Activated naive CD4-positive, alpha-beta T cell treated with anti-CD3 and anti-CD28 coated beads for 36 hours (primary cell): Measurements from ENCODE around the gene LUZP4. TPM values are rescaled to one million over a fixed set of nuclear protein-coding genes. Genes with fewer than 3 reads are reported as not detected.
"Not testable (repeated sequence)": the region's sequence is repeated elsewhere in the genome, so short reads cannot be mapped to it uniquely, and the experiment has no call there.

ENCODE experiments used
- CTCF ChIA-PET: fragments of 350-600 bp; sonication (Branson Sonifier 250); formaldehyde crosslinking; loops from one replicate; lab custom pipeline; 2021; ENCODE audit warnings: antibody characterized with exemption; lab: Charles Lee
- DNase-seq: peaks from one replicate; pipeline ENCODE4 v3.0.0-alpha.2; 2020
- H3K27ac Mint-ChIP-seq: one replicate; pipeline ENCODE4 v1.8.0; 2021; ENCODE audit warnings: mild to moderate bottlenecking, mixed read lengths
- H3K27me3 Mint-ChIP-seq: one replicate; pipeline ENCODE4 v1.8.0; 2021; ENCODE audit warnings: low read depth, mixed read lengths
- H3K36me3 Mint-ChIP-seq: one replicate; pipeline ENCODE4 v1.8.0; 2021; ENCODE audit warnings: low read depth, mixed read lengths
- H3K4me1 Mint-ChIP-seq: one replicate; pipeline ENCODE4 v1.8.0; 2021; ENCODE audit warnings: low read depth, mixed read lengths
- H3K4me3 Mint-ChIP-seq: one replicate; pipeline ENCODE4 v1.8.0; 2021; ENCODE audit warnings: mild to moderate bottlenecking, moderate library complexity, mixed read lengths
- H3K9me3 Mint-ChIP-seq: one replicate; pipeline ENCODE4 v1.8.0; 2021; ENCODE audit warnings: mixed read lengths
- intact Hi-C: fragments of 100-400 bp; cut with micrococcal nuclease; formaldehyde crosslinking; loops from one replicate; pipeline ENCODE4 v1.15.1; 2023
- total RNA-seq, 2 experiments: library from RNA; stranded (reverse); gene quantifications; one replicate each; pipeline ENCODE4 v1.2.3, GENCODE V29; 2021

Gene LUZP4
- total RNA-seq, 2 experiments from 2014 or later: not detected

DNA sequence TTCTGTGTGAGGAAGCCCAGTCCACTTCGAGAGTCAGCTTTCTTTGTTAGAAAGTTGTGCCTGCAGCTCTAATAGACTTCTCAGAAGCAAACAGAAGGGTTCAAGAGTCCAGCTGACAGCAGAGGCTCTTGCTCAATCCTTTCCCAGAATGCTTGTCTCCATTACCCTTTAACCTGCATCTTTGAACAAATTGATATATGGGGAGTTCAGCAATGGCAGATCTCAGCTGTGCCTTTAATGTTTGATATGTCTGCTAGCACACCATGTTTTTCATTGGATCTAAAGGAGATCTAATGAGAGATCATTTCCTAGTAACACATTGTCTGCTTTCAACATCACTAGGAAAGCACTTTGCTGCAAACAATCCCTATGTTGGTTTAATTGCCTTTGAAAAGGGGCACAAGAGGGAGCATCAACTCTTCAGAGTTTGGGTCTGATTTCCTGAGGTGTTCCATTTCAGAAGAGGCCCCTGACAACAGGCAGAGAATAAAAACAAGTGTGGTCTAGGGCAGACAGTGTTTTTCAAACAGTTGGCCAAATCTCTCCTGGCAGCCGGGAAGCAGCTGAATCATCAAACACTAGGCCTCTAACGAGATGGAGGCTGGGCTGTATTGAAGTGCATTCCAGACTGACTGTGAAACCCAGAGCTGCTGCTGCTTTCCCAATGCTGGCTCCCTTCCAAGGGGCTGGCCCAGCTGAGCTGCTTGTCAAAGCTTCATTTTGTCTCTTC is 55.5 kb downstream of the LUZP4 start:
- no peak for DNase-seq
- intact Hi-C loops: no loop called here
- Mint-ChIP-seq H3K36me3 (no peaks in the 10 kb centered on the region), H3K9me3 (no peaks in the 10 kb centered on the region), H3K4me1 (no peaks in the 10 kb centered on the region), H3K27ac (no peak overlapping the region), H3K27me3 (no peaks in the 10 kb centered on the region), H3K4me3 (no peak overlapping the region)
- CTCF ChIA-PET: no interaction called here

DNA sequence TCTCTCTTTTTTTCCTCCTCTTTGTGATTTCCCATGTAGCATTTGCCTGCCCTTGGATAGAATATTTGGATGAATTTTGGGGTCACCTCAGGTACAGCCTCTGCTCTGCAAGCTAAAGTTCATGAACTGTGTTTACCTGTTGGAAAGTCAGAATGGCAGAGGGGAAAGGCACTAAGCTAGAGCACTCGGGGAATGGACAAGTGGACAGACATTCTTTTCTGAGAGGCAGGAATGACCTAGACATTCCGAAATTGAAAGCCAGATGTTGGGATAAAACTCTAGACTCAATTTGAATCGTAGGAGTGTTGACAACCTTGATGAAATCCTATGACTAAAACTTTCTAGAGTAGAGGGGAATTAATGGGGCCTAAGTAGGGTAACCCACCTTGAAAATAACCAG is 56.1 kb downstream of the LUZP4 start:
- Mint-ChIP-seq H3K4me1 (no peaks in the 10 kb centered on the region), H3K36me3 (no peaks in the 10 kb centered on the region), H3K4me3 (no peak overlapping the region), H3K27ac (no peak overlapping the region), H3K27me3 (no peaks in the 10 kb centered on the region), H3K9me3 (no peaks in the 10 kb centered on the region)
- intact Hi-C loops: no loop called here
- no peak for DNase-seq
- CTCF ChIA-PET: no interaction called here

DNA sequence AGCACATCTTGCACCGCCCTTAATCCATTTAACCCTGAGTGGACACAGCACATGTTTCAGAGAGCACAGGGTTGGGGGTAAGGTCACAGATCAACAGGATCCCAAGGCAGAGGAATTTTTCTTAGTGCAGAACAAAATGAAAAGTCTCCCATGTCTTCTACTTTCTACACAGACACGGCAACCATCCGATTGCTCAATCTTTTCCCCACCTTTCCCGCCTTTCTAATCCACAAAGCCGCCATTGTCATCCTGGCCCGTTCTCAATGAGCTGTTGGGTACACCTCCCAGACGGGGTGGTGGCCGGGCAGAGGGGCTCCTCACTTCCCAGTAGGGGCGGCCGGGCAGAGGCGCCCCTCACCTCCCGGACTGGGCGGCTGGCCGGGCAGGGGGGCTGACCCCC is 57.2 kb downstream of the LUZP4 start:
- H3K27me3 Mint-ChIP-seq, H3K4me1 Mint-ChIP-seq, CTCF ChIA-PET, H3K36me3 Mint-ChIP-seq, DNase-seq, H3K9me3 Mint-ChIP-seq, H3K27ac Mint-ChIP-seq, intact Hi-C loops, H3K4me3 Mint-ChIP-seq: not testable (repeated sequence)

DNA sequence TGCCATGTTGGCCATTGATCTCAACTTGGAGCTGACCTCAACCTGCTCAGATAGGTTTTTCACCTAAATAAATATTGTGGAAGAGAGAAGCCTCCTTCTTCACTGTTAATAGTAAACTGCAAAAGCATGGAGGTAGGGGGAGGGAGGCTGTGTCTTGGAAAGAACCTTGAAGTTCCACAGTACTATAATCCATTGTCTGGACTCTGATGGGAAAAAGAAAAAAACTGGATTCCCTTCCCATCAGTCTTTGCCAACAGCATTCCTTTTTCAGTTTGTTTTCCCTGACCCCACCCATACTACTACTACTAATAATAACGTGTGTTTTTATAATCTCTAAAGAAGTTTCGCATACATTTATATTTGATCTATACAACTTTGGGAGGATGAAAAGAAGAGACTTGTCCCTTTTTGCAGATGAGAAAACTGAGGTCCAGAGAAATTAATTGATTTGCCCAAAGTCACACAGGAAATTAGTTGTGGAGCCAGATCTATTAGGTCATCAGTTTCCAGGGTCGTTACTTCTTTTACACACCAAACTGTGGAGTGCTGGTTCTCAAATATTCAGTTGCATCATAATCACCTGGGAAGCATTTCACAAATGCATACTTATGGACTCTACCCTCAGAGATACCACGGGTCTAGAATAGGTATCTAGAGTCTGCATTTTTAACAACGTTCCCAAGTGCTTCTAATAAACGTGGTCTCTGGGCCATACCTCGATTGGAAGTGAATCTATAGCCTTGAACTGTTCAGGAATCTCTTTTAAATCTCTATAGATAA is 59.1 kb downstream of the LUZP4 start:
- H3K36me3 Mint-ChIP-seq: no peaks in the 10 kb centered on the region
- no peaks in the 10 kb centered on the region for H3K27me3 Mint-ChIP-seq
- no peak for DNase-seq
- H3K4me1 Mint-ChIP-seq: no peaks in the 10 kb centered on the region
- no peak overlapping the region for H3K27ac Mint-ChIP-seq
- H3K9me3 Mint-ChIP-seq: no peaks in the 10 kb centered on the region
- intact Hi-C loops: no loop called here
- no peak overlapping the region for H3K4me3 Mint-ChIP-seq
- CTCF ChIA-PET: no interaction called here

DNA sequence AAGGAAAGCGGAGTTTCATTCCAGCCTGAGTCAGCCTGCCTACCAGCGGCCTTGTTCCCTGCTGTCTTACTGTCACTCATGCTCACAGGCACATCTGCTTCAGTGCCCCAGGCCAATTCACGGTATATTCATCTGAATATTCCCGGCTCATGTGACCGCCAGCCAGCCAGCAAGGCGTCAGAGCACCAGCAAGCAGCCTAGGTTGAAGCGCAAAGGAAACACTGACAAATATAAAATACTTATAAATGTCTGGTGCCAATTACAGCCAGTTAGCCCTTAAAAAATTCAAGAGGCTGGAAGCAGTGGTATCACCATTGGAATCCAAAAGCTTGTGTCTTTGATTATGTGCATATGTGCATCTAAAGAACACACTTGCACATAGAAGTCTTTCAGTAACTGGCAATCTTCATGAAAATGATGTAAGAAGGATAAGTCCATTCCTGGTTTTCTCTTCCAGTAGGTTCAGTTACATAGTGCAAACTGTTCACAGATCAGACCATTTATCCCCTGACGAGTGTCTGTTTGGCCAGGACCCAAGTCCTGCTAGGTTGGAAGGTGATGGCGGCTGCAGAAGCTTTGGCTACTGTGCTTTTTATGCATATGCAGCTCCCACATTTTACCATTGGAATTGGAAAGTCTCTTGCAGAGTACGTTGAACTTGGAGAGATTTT is 61.3 kb downstream of the LUZP4 start:
- CTCF ChIA-PET: no interaction called here
- no peak for DNase-seq
- Mint-ChIP-seq H3K27me3 (no peaks in the 10 kb centered on the region), H3K9me3 (no peaks in the 10 kb centered on the region), H3K4me1 (no peaks in the 10 kb centered on the region), H3K4me3 (no peak overlapping the region), H3K27ac (no peak overlapping the region), H3K36me3 (no peaks in the 10 kb centered on the region)
- intact Hi-C loops: no loop called here

DNA sequence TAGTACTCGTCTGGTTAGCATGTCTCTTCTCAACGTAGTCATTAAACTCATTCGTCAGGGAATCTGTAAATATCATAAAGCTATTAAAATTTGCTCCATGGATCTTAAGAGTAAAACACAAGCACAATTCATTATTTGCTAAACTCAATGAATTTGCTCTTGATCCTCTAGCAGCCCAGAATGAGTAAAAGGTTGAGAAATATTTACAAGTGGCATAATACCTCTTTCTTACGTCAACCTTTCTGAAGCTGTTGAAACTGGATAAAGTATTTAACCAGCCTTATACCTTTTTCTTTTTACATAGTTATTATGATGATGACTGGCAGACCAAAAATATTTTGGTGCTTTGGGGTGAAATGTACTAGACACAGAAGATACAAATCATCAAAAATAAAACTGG is 66.9 kb downstream of the LUZP4 start:
- Mint-ChIP-seq H3K4me3 (no peak overlapping the region), H3K4me1 (no peaks in the 10 kb centered on the region), H3K9me3 (no peaks in the 10 kb centered on the region), H3K27me3 (no peaks in the 10 kb centered on the region), H3K27ac (no peak overlapping the region), H3K36me3 (no peaks in the 10 kb centered on the region)
- CTCF ChIA-PET: no interaction called here
- DNase-seq: no peak
- intact Hi-C loops: no loop called here

Other genes with a start within 250 kb of the LUZP4 start
- not detected for gene RBMXL3, start 100.3 kb upstream of the LUZP4 start, total RNA-seq
- not detected for gene LRCH2, start 55.6 kb upstream of the LUZP4 start, total RNA-seq